ENCODE measurements around the gene ACVRL1. TPM values are rescaled to one million over a fixed set of nuclear protein-coding genes. Genes with fewer than 3 reads are reported as not detected.
A peak's percentile ranks its signal among the peaks of the same experiment; 100 is the strongest.

The ACVRL1 gene
- total RNA-seq, 1 donor from 2014 or later, result 36.9 TPM

- H3K27ac ChIP-seq (replicated peaks), result no peak overlapping the region
- H3K9me3 ChIP-seq (replicated peaks), result peaks cover 4% of the 10 kb centered on the region
- peaks cover 57% of the 10 kb centered on the region for H3K4me1 ChIP-seq
- no peak for DNase-seq
- H3K36me3 ChIP-seq, result no peaks in the 10 kb centered on the region
- peaks cover 6% of the 10 kb centered on the region for H3K27me3 ChIP-seq (ENCODE audit: low read depth)
- no peak overlapping the region for H3K4me3 ChIP-seq
- no peak for TF ChIP-seq CTCF (IDR thresholded peaks at IDR 0.05; ENCODE audit: borderline replicate concordance)
- intact Hi-C loops (cut with micrococcal nuclease), result no loop called here
Measured at GRCh38 chr12:51901121-51901817, 6.0 kb upstream of the ACVRL1 start.

GRCh38 chr12:51901881-51902280 lies 5.4 kb upstream of the ACVRL1 start:
- Histone ChIP-seq H3K27ac (replicated peaks) (no peak overlapping the region), H3K36me3 (no peaks in the 10 kb centered on the region), H3K4me3 (no peak overlapping the region), H3K9me3 (replicated peaks) (peaks cover 4% of the 10 kb centered on the region), H3K4me1 (peaks cover 57% of the 10 kb centered on the region), H3K27me3 (ENCODE audit: low read depth) (peaks cover 12% of the 10 kb centered on the region)
- no peak for TF ChIP-seq CTCF (IDR thresholded peaks at IDR 0.05; ENCODE audit: borderline replicate concordance)
- intact Hi-C loops (cut with micrococcal nuclease), result no loop called here
- no peak for DNase-seq

GRCh38 chr12:51904951-51905470 lies 2.3 kb upstream of the ACVRL1 start:
- intact Hi-C loops (cut with micrococcal nuclease), result no loop called here

GRCh38 chr12:51905471-51906429 lies 1.6 kb upstream of the ACVRL1 start:
- peak overlapping the region; percentile 74 for H3K4me3 ChIP-seq
- peaks cover 70% of the 10 kb centered on the region for H3K4me1 ChIP-seq
- peaks cover 3% of the 10 kb centered on the region for H3K36me3 ChIP-seq
- no peak for TF ChIP-seq CTCF (IDR thresholded peaks at IDR 0.05; ENCODE audit: borderline replicate concordance)
- peak overlapping the region; percentile 94 for H3K27ac ChIP-seq (replicated peaks)
- H3K9me3 ChIP-seq (replicated peaks), result peaks cover 4% of the 10 kb centered on the region
- DNase-seq, result peak; percentile 87
- intact Hi-C loops (cut with micrococcal nuclease), result no loop called here
- H3K27me3 ChIP-seq (ENCODE audit: low read depth), result peaks cover 31% of the 10 kb centered on the region

More at GRCh38 chr12:51904951-51905470, 2.3 kb upstream of the ACVRL1 start:
- H3K9me3 ChIP-seq (replicated peaks), result peaks cover 4% of the 10 kb centered on the region
- no peak for TF ChIP-seq CTCF (IDR thresholded peaks at IDR 0.05; ENCODE audit: borderline replicate concordance)
- peaks cover 31% of the 10 kb centered on the region for H3K27me3 ChIP-seq (ENCODE audit: low read depth)
- DNase-seq, result no peak
- peak overlapping the region; percentile 74 for H3K4me3 ChIP-seq
- peaks cover 62% of the 10 kb centered on the region for H3K4me1 ChIP-seq
- H3K36me3 ChIP-seq, result peaks cover 3% of the 10 kb centered on the region
- H3K27ac ChIP-seq (replicated peaks), result peak overlapping the region; percentile 94

GRCh38 chr12:51906430-51907082 lies 748 bp upstream of the ACVRL1 start:
- Histone ChIP-seq H3K4me1 (peaks cover 78% of the 10 kb centered on the region), H3K9me3 (replicated peaks) (peaks cover 4% of the 10 kb centered on the region), H3K27ac (replicated peaks) (peak overlapping the region; percentile 94), H3K4me3 (peak overlapping the region; percentile 74), H3K36me3 (peaks cover 3% of the 10 kb centered on the region), H3K27me3 (ENCODE audit: low read depth) (peaks cover 31% of the 10 kb centered on the region)
- intact Hi-C loops (cut with micrococcal nuclease), result no loop called here
- no peak for TF ChIP-seq CTCF (IDR thresholded peaks at IDR 0.05; ENCODE audit: borderline replicate concordance)
- no peak for DNase-seq

Measured in left ventricle myocardium inferior (tissue), 1 donor.